CD4-positive, alpha-beta memory T cell (primary cell): Measurements from ENCODE around the gene RERE. TPM values are rescaled to one million over a fixed set of nuclear protein-coding genes. Genes with fewer than 3 reads are reported as not detected.

Experiments used
- CTCF ChIA-PET: fragments of 350-600 bp; sonication (Branson Sonifier 250); formaldehyde crosslinking; loops from one replicate; lab custom pipeline; 2021; ENCODE audit warnings: inconsistent platforms; ENCODE audit not compliant: partially characterized antibody; lab: Charles Lee
- POLR2A ChIA-PET: fragments of 350-600 bp; sonication (Branson Sonifier 250); formaldehyde crosslinking; loops from one replicate; lab custom pipeline; 2021; ENCODE audit not compliant: partially characterized antibody; lab: Charles Lee
- DNase-seq, 5 donors: peaks; one replicate each; pipeline versions ENCODE4 v3.0.0 to v3.0.0-alpha.2; 2020 to 2022; ENCODE audit warnings: mixed read lengths in 1 of 5
- H3K27ac ChIP-seq: one replicate; pipeline ENCODE4 v1.7.0; 2013; ENCODE audit warnings: low read depth, low read length
- H3K27me3 ChIP-seq: 2 replicates; pipeline ENCODE4 v1.7.0; 2013; ENCODE audit warnings: mild to moderate bottlenecking, low read length, moderate library complexity; ENCODE audit not compliant: insufficient read depth
- H3K36me3 ChIP-seq: 2 replicates; pipeline ENCODE4 v1.7.0; 2013; ENCODE audit warnings: mild to moderate bottlenecking, low read length, moderate library complexity; ENCODE audit not compliant: insufficient read depth
- H3K4me1 ChIP-seq: 2 replicates; pipeline ENCODE4 v1.7.0; 2013; ENCODE audit warnings: mild to moderate bottlenecking, low read length, moderate library complexity; ENCODE audit not compliant: insufficient read depth
- H3K4me3 ChIP-seq, 2 donors: one replicate each; pipeline ENCODE4 v1.7.0; 2013; ENCODE audit warnings: low read length in 2 of 2, mild to moderate bottlenecking in 1 of 2
- H3K9me3 ChIP-seq, 2 donors: one replicate each; pipeline ENCODE4 v1.7.0; 2013; ENCODE audit warnings: low read length in 2 of 2, control low read depth in 1 of 2; ENCODE audit not compliant: control insufficient read depth in 1 of 2
- H3K27ac Mint-ChIP-seq, 7 donors: one replicate each; pipeline ENCODE4 v1.8.0; 2020 to 2021; ENCODE audit warnings: mixed read lengths in 7 of 7, mild to moderate bottlenecking in 6 of 7, inconsistent platforms in 3 of 7, moderate library complexity in 3 of 7
- H3K27me3 Mint-ChIP-seq, 2 donors: one replicate each; pipeline ENCODE4 v1.8.0; 2020 to 2021; ENCODE audit warnings: mixed read lengths in 2 of 2
- H3K36me3 Mint-ChIP-seq, 2 donors: one replicate each; pipeline ENCODE4 v1.8.0; 2020 to 2021; ENCODE audit warnings: mixed read lengths in 2 of 2, inconsistent platforms in 1 of 2, mild to moderate bottlenecking in 1 of 2
- H3K4me1 Mint-ChIP-seq, 4 donors: one replicate each; pipeline ENCODE4 v1.8.0; 2020 to 2021; ENCODE audit warnings: mixed read lengths in 4 of 4, mild to moderate bottlenecking in 1 of 4
- H3K4me3 Mint-ChIP-seq, 8 donors: one replicate each; pipeline ENCODE4 v1.8.0; 2020 to 2021; ENCODE audit warnings: mixed read lengths in 8 of 8, mild to moderate bottlenecking in 7 of 8, moderate library complexity in 6 of 8, inconsistent platforms in 3 of 8
- H3K9me3 Mint-ChIP-seq, 8 donors: one replicate each; pipeline ENCODE4 v1.8.0; 2020 to 2021; ENCODE audit warnings: mixed read lengths in 8 of 8, mild to moderate bottlenecking in 5 of 8, inconsistent platforms in 3 of 8, moderate library complexity in 1 of 8
- intact Hi-C: fragments of 100-400 bp; cut with micrococcal nuclease; formaldehyde crosslinking; loops from one replicate; pipeline ENCODE4 v1.15.1; 2023
- polyA plus RNA-seq, 2 donors: library from polyadenylated mRNA; unstranded; fragments of 300-500 nt; fragmentation: Illumina TruSeq; gene quantifications; one replicate each; pipeline ENCODE4 v1.2.3, GENCODE V29; 2021
- total RNA-seq, 2 experiments: library from RNA; stranded (reverse); gene quantifications; one replicate each; pipeline ENCODE4 v1.2.3, GENCODE V29; 2021

Gene RERE
- total and polyA plus RNA-seq, 4 experiments from 2014 or later, result 0.38 to 117 (median 60.3) TPM

DNA sequence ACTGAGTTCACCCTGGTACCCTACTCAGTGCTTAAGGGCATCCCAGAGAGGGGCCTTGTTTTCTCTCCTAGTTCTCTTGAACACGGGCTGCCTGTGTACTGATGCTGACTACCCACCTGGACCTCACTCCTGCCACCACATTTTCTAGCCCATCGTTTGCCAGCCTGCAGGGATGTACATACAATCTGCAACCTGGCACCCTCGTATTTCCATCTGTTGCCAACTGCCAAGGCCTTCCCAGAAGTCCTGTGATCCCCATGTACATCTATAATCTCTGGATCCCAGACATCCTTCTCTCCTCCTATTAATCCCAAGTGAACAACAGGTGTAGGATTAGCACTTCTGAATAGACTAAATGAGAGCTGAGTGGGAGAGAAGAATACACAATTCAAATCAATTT lies 287.5 kb downstream of the RERE start:
- Histone ChIP-seq H3K36me3 (no peaks in the 10 kb centered on the region), H3K4me1 (peaks cover 26% of the 10 kb centered on the region), H3K4me3 (no peak overlapping the region), H3K27ac (no peak overlapping the region), H3K9me3 (no peaks in the 10 kb centered on the region), H3K27me3 (no peaks in the 10 kb centered on the region)
- Mint-ChIP-seq H3K4me3 (no peak overlapping the region), H3K9me3 (no peaks in the 10 kb centered on the region), H3K27ac (peak overlapping the region in 2 of 7 donors; percentile 64 to 86), H3K27me3 (no peaks in the 10 kb centered on the region), H3K4me1 (peaks cover 11 to 19% (median 17%) of the 10 kb centered on the region in 4 donors), H3K36me3 (peaks cover 0 to 2% of the 10 kb centered on the region in 2 donors)
- CTCF ChIA-PET, result interaction anchor here (0.9 kb wide), 2 partner anchors 13 to 32 kb away, joined by 3 read pairs; no protein-coding TSS in a partner anchor
- intact Hi-C loops, result no loop called here
- DNase-seq, result no peak
- POLR2A ChIA-PET, result interaction anchor here (1.5 kb wide), 1 partner anchor 9 kb away, joined by 3 read pairs; no protein-coding TSS in a partner anchor

DNA sequence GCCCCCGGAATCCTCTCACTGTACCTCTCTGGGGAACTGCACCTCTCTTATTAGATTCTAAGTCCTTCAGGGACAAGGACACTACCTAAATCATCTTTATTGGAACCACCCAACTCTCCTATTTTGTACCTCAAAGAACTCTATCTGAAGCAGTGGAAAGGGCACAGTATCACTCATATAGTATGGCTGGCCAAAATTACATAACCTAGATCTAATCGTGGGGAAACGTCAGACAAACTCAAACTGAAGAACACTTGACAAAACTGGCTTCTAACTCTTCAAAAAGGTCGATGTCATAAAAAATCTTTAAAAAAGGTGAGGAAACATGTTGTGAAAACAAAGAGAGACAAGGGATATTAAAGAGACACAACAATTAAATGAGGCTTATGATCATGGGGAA lies 289.5 kb downstream of the RERE start:
- H3K9me3 Mint-ChIP-seq, result no peaks in the 10 kb centered on the region
- Histone ChIP-seq H3K4me1 (peaks cover 36% of the 10 kb centered on the region), H3K4me3 (no peak overlapping the region), H3K27me3 (no peaks in the 10 kb centered on the region), H3K36me3 (no peaks in the 10 kb centered on the region), H3K9me3 (no peaks in the 10 kb centered on the region), H3K27ac (no peak overlapping the region)
- peak overlapping the region in 5 of 7 donors; percentile 5 to 95 (median 91) for H3K27ac Mint-ChIP-seq
- no peak for DNase-seq
- peak overlapping the region in 1 of 8 donors; percentile 26 for H3K4me3 Mint-ChIP-seq
- no peaks in the 10 kb centered on the region for H3K27me3 Mint-ChIP-seq
- ChIA-PET CTCF (no interaction called here), POLR2A (no interaction called here)
- H3K36me3 Mint-ChIP-seq, result peaks cover 4 to 7% of the 10 kb centered on the region in 2 donors
- intact Hi-C loops, result no loop called here
- peaks cover 8 to 25% (median 25%) of the 10 kb centered on the region in 4 donors for H3K4me1 Mint-ChIP-seq

- Histone ChIP-seq H3K27ac (peak overlapping the region; percentile 78), H3K4me1 (peaks cover 38% of the 10 kb centered on the region), H3K36me3 (no peaks in the 10 kb centered on the region), H3K9me3 (no peaks in the 10 kb centered on the region), H3K27me3 (no peaks in the 10 kb centered on the region), H3K4me3 (peak overlapping the region; percentile 44 to 63)
- Mint-ChIP-seq H3K4me1 (peaks cover 21 to 43% (median 32%) of the 10 kb centered on the region in 4 donors), H3K4me3 (no peak overlapping the region), H3K27me3 (no peaks in the 10 kb centered on the region), H3K9me3 (no peaks in the 10 kb centered on the region), H3K27ac (no peak overlapping the region), H3K36me3 (peaks cover 8 to 10% of the 10 kb centered on the region in 2 donors)
- intact Hi-C loops, result loop anchor here (1.0 to 2.0 kb wide), 3 partner anchors 15 to 116 kb away; no protein-coding TSS in a partner anchor
- ChIA-PET CTCF (interaction anchor here (0.8 to 2.4 kb wide), 12 partner anchors 11 to 334 kb away, joined by 3 to 8 read pairs (median 4); no protein-coding TSS in a partner anchor), POLR2A (interaction anchor here (0.6 to 4.1 kb wide), 19 partner anchors 8 to 1140 kb away, joined by 3 to 60 read pairs (median 4); partner anchors contain the start of genes ENO1, RERE and VAMP3)
- DNase-seq, result peak; percentile 79 to 93 (median 85)
Observed at GRCh38 chr1:8525558-8526275, 291.7 kb downstream of the RERE start.

- H3K4me1 Mint-ChIP-seq, result peaks cover 26 to 46% (median 36%) of the 10 kb centered on the region in 4 donors
- H3K4me3 Mint-ChIP-seq, result no peak overlapping the region
- no peaks in the 10 kb centered on the region for H3K27me3 Mint-ChIP-seq
- H3K27ac ChIP-seq, result peak overlapping the region; percentile 78
- H3K27ac Mint-ChIP-seq, result no peak overlapping the region
- no peaks in the 10 kb centered on the region for H3K9me3 Mint-ChIP-seq
- DNase-seq, result peak; percentile 31 to 63 (median 35)
- peaks cover 43% of the 10 kb centered on the region for H3K4me1 ChIP-seq
- no peaks in the 10 kb centered on the region for H3K27me3 ChIP-seq
- H3K36me3 Mint-ChIP-seq, result peaks cover 8 to 13% of the 10 kb centered on the region in 2 donors
- no peaks in the 10 kb centered on the region for H3K36me3 ChIP-seq
- ChIA-PET POLR2A (interaction anchor here (0.6 to 4.1 kb wide), 17 partner anchors 8 to 1140 kb away, joined by 3 to 60 read pairs (median 4); partner anchors contain the start of genes ENO1, RERE and VAMP3), CTCF (interaction anchor here (0.9 to 2.4 kb wide), 8 partner anchors 11 to 335 kb away, joined by 3 to 8 read pairs (median 4); no protein-coding TSS in a partner anchor)
- H3K9me3 ChIP-seq, result no peaks in the 10 kb centered on the region
- H3K4me3 ChIP-seq, result peak overlapping the region; percentile 44 to 63
- intact Hi-C loops, result loop anchor here (1.0 to 2.0 kb wide), 3 partner anchors 14 to 116 kb away; no protein-coding TSS in a partner anchor
Observed at GRCh38 chr1:8525216-8525557, 292.3 kb downstream of the RERE start.

DNA sequence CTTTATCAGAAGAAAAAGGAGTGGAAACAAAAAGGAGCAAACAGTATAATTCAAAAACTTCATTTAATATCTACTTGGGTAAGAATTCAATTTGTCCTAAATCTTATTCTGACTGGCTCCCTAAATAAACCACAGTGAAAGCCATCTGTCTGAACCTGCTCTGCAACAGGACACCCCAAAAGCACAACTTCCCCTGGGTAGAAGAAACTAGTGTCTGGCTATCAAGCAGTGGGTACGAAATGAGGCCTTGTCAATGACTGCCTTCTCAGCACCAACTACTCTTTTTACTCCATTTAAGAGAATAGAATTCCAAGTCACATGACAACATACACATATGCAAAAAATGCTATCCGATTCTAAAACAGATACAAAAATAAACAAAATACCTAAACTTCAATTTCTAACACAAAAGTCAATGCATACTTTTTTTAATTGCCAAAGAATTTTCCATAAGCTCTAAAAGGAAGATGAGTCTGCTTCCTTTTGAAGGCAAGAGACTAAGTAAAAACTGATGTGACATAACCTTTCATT lies 292.7 kb downstream of the RERE start:
- Mint-ChIP-seq H3K27me3 (no peaks in the 10 kb centered on the region), H3K27ac (no peak overlapping the region), H3K36me3 (peaks cover 8 to 14% of the 10 kb centered on the region in 2 donors), H3K9me3 (no peaks in the 10 kb centered on the region), H3K4me3 (no peak overlapping the region), H3K4me1 (peaks cover 28 to 49% (median 37%) of the 10 kb centered on the region in 4 donors)
- ChIA-PET CTCF (interaction anchor here (0.9 to 2.4 kb wide), 3 partner anchors 96 to 335 kb away, joined by 4 to 8 read pairs (median 5); no protein-coding TSS in a partner anchor), POLR2A (interaction anchor here (1.1 to 4.1 kb wide), 6 partner anchors 8 to 753 kb away, joined by 3 to 60 read pairs (median 5); partner anchors contain the start of gene VAMP3)
- H3K9me3 ChIP-seq, result no peaks in the 10 kb centered on the region
- H3K4me3 ChIP-seq, result peak overlapping the region; percentile 4 to 63
- no peaks in the 10 kb centered on the region for H3K36me3 ChIP-seq
- no peaks in the 10 kb centered on the region for H3K27me3 ChIP-seq
- peaks cover 48% of the 10 kb centered on the region for H3K4me1 ChIP-seq
- peak in 1 of 5 donors; percentile 10 for DNase-seq
- intact Hi-C loops, result loop anchor here (1.0 to 2.0 kb wide), 3 partner anchors 14 to 115 kb away; no protein-coding TSS in a partner anchor
- H3K27ac ChIP-seq, result peak overlapping the region; percentile 78

DNA sequence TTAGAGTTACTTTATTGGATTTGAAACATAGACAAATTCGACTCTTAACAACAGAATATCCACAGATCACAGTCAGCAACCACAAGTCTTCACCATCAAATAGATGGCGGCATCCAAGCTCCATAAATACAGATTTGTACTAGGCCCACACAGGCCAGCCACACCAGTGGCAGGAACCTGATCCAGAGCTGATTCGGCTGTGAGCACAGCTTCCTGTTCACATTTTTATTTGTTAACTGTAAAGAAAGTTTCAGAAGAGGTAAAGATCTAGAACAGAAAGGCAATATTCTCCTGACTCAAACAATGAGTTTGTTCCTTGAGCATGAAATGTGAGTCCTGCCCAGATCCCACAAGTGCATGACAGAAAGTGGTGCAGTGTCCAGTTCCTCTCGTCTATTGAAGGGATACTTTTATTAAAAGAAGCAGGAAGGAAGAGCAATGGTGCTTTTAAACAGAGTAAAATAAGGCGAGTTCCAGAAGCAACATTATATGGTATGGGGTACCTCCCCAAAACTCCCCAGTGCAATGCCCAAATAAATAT lies 293.7 kb downstream of the RERE start:
- peaks cover 51% of the 10 kb centered on the region for H3K4me1 ChIP-seq
- POLR2A ChIA-PET, result interaction anchor here (1.3 to 4.1 kb wide), 2 partner anchors 13 to 102 kb away, joined by 9 to 60 read pairs; no protein-coding TSS in a partner anchor
- intact Hi-C loops, result loop anchor here (2.0 kb wide), 2 partner anchors 13 to 99 kb away; no protein-coding TSS in a partner anchor

More for the DNA sequence above, 293.7 kb downstream of the RERE start:
- Histone ChIP-seq H3K9me3 (no peaks in the 10 kb centered on the region), H3K27me3 (no peaks in the 10 kb centered on the region), H3K27ac (peak overlapping the region; percentile 78), H3K4me3 (no peak overlapping the region), H3K36me3 (no peaks in the 10 kb centered on the region)
- CTCF ChIA-PET, result interaction anchor here (1.1 to 2.0 kb wide), 3 partner anchors 13 to 93 kb away, joined by 3 to 5 read pairs (median 4); no protein-coding TSS in a partner anchor
- Mint-ChIP-seq H3K36me3 (peaks cover 8 to 14% of the 10 kb centered on the region in 2 donors), H3K27me3 (no peaks in the 10 kb centered on the region), H3K27ac (no peak overlapping the region), H3K9me3 (no peaks in the 10 kb centered on the region), H3K4me3 (no peak overlapping the region), H3K4me1 (peaks cover 30 to 49% (median 39%) of the 10 kb centered on the region in 4 donors)
- peak in 3 of 5 donors; percentile 15 to 31 (median 25) for DNase-seq
